MG63 (cell line): ENCODE measurements around the gene CDH4. TPM values are rescaled to one million over a fixed set of nuclear protein-coding genes. Genes with fewer than 3 reads are reported as not detected.
"Not testable (repeated sequence)": the region's sequence is repeated elsewhere in the genome, so short reads cannot be mapped to it uniquely, and the experiment has no call there.

ENCODE experiments used
- DNase-seq: peaks from one replicate; pipeline ENCODE4 v3.0.0-alpha.2; 2020
- H3K27me3 ChIP-seq: fragments of 250-450 bp; sonication (Bioruptor Pico); 2 replicates; pipeline ENCODE4 v1.5.1; 2020; ENCODE audit warnings: mild to moderate bottlenecking, moderate library complexity
- H3K36me3 ChIP-seq: fragments of 250-450 bp; sonication (Bioruptor Pico); 2 replicates; pipeline ENCODE4 v1.5.1; 2020; ENCODE audit warnings: mild to moderate bottlenecking, moderate library complexity
- H3K4me3 ChIP-seq: fragments of 250-450 bp; sonication (Bioruptor Pico); 2 replicates; pipeline ENCODE4 v1.5.1; 2020; ENCODE audit warnings: mild to moderate bottlenecking, moderate library complexity
- H3K9me3 ChIP-seq: fragments of 250-450 bp; sonication (Bioruptor Pico); 2 replicates; pipeline ENCODE4 v1.5.1; 2020; ENCODE audit warnings: mild to moderate bottlenecking, moderate library complexity
- total RNA-seq: library from RNA; depleted of rRNA; stranded (reverse); fragments of >200 nt; shearing (Covaris generic); gene quantifications from 2 replicates; pipeline ENCODE4 v1.2.3, GENCODE V29; 2014; ENCODE audit warnings: low replicate concordance

CDH4 gene
- total RNA-seq, 1 experiment from 2014 or later: not detected

DNA sequence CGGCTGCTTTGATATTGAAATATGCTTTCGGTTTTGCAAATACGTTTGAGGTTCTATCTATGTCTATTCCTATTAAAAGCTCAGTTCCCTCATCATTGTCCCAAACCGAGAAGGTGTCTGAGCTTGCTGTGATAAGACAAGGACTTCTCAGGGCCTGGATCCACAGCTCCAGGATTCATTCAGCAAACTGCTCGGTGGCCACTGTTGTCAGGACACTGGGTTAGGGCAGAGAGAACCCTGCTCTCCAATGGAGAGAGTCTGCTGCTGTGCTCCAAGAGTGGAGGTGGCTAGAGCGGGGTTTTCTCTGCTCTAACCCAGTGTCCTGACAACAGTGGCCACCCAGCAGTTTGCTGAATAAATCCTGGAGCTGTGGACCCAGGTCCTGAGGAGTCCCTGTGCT is 198.5 kb downstream of the CDH4 start:
- Histone ChIP-seq H3K27me3 (no peaks in the 10 kb centered on the region), H3K9me3 (no peaks in the 10 kb centered on the region), H3K36me3 (no peaks in the 10 kb centered on the region), H3K4me3 (no peak overlapping the region)
- DNase-seq: no peak

DNA sequence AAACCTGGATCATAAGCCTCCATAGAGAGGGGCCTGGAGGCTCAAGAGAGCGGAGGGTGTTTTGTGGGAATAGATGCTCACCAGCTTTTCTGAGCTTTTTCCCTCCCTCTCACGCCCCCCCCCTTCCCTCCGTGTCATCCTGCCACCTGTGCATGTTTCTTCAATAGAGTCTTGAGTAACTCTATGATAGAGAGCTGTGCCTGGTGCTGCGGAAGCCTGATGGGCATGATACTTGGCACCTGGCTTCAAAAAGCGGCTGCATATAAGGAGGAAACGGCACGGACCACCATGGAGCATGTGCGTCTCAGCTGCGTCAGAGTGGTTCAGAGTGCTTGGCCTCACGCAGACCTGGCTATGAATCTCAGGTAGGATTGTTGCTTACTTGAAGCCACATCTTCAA is 198.9 kb downstream of the CDH4 start:
- no peaks in the 10 kb centered on the region for H3K36me3 ChIP-seq
- H3K4me3 ChIP-seq: no peak overlapping the region
- no peaks in the 10 kb centered on the region for H3K9me3 ChIP-seq
- DNase-seq: no peak
- no peaks in the 10 kb centered on the region for H3K27me3 ChIP-seq

DNA sequence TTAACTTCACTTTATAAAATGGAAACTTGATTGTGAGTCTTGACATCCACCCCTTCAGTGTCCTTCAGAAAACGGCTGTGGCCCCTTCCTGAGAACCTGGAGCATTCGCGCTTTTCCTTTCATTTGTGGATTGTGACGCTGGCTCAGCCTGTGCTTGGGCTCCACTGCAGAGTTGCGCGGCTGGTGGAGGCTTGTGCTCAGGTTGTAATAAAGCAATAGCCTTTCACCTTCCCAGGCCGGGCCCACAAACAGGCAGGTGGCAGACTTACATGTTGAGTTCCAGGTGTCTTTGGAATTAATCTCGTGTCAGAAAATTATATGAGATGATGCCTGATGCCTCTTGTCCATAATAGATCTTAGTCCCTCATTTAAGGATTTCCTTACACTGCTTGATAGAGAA is 199.9 kb downstream of the CDH4 start:
- no peak overlapping the region for H3K4me3 ChIP-seq
- no peaks in the 10 kb centered on the region for H3K36me3 ChIP-seq
- no peak for DNase-seq
- no peaks in the 10 kb centered on the region for H3K9me3 ChIP-seq
- H3K27me3 ChIP-seq: no peaks in the 10 kb centered on the region

DNA sequence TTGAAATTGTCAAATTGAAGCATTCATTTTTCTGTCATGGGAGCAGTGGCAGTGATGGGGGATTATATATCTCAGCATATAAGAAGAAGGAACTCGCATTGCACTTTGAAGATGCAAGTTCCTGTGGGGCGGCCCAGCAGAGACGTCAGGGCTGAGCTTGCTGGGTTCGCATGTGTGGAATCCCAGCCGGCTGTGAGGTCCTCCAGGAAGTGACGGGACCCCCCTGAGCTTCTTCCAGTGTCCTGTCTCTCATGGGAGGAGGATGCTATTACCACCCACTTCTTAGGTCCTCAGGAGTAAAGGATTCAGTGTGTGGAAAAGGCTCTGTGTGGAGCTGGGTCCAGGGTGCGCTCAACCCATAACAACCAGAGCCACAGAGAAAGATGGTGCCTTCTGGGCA is 201.2 kb downstream of the CDH4 start:
- Histone ChIP-seq H3K4me3 (no peak overlapping the region), H3K27me3 (no peaks in the 10 kb centered on the region), H3K36me3 (no peaks in the 10 kb centered on the region), H3K9me3 (no peaks in the 10 kb centered on the region)
- DNase-seq: no peak

DNA sequence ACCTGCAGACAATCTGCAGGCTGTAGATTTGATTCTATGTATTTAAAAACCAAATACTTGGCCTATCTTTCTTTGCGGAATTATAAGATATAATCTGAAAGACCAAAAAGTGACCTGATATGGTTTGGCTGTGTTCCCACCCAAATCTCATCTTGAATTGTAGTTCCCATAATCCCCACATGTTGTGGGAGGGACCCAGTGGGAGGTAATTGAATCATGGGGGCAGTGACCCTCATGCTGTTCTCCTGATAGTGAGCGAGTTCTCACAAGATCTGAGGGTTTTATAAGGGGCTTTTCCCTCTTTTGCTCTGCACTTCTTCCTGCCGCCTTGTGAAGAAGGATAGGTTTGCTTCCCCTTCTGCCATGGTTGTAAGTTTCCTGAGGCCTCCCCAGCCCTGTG is 201.6 kb downstream of the CDH4 start:
- DNase-seq, H3K36me3 ChIP-seq, H3K27me3 ChIP-seq, H3K4me3 ChIP-seq, H3K9me3 ChIP-seq: not testable (repeated sequence)

DNA sequence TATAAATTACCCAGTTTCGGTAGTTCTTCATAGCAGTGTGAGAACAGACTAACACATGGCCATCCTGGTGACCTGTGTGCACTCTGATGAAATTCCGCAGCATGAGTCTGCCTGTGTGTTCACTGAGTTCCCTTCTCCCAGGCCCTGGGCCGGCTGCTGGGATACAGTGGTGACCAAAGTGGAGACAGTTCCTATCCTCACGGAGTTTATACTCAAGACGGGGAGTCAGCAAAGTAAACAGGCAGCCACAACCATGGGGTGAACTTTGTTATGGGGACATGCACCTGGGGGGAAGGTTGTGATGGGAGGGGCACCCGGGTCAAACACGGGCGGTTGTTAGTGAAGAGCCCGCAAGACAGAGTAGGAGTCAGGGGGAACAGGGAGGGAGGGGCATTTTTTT is 202.0 kb downstream of the CDH4 start:
- Histone ChIP-seq H3K36me3 (no peaks in the 10 kb centered on the region), H3K4me3 (no peak overlapping the region), H3K9me3 (no peaks in the 10 kb centered on the region), H3K27me3 (no peaks in the 10 kb centered on the region)
- no peak for DNase-seq

DNA sequence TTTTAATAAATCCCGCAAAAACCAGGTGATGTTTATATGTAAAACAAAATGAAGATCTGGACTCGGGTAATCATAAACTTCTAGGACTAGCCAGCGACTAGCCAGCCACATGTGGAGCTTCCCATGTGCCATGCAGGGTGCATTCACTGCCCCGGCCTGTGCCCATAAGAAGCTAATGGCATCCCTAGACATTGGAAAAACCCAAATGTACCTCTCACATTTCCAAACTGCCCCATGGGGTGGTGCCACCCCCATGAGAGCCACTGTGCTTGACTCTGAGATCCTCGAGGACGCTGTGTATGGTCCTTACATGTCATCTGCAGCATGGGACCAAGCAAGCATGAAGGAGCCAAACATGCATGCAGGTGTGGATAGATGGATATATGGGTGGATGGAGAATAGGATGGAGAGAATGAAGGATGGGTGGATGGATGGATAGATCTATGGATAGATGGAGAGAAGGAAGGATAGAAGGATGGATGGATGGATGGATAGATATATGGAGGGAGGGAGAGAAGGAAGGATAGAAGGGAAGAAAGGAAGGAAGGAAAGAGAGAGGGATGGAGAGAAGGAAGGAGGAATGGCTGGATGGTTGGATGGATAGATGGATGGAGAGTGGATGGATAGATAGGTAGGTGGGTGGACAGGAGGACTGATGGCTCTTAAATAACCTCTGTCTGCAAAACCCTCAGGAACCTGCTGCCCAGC is 203.6 kb downstream of the CDH4 start:
- DNase-seq: no peak
- H3K27me3 ChIP-seq: no peaks in the 10 kb centered on the region
- no peak overlapping the region for H3K4me3 ChIP-seq
- no peaks in the 10 kb centered on the region for H3K9me3 ChIP-seq
- no peaks in the 10 kb centered on the region for H3K36me3 ChIP-seq

DNA sequence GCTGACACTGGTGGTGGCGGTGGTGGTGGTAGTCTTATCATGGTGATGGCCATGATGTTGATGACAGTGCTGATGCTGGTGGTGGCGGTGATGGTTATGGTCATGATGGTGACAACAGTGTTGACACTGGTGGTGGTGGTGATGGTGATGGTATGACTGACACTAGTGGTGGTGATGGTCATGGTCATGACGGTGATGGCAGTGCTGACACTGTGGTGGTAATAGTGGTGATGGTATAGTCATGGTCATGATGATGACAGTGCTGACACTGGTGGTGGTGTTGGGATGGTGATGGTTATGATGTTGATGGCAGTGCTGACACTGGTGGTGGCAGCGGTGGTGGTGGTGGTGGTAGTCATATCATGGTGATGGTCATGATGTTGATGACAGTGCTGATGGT is 205.7 kb downstream of the CDH4 start:
- DNase-seq: no peak
- H3K27me3 ChIP-seq: no peaks in the 10 kb centered on the region
- no peak overlapping the region for H3K4me3 ChIP-seq
- no peaks in the 10 kb centered on the region for H3K36me3 ChIP-seq
- H3K9me3 ChIP-seq: no peaks in the 10 kb centered on the region

DNA sequence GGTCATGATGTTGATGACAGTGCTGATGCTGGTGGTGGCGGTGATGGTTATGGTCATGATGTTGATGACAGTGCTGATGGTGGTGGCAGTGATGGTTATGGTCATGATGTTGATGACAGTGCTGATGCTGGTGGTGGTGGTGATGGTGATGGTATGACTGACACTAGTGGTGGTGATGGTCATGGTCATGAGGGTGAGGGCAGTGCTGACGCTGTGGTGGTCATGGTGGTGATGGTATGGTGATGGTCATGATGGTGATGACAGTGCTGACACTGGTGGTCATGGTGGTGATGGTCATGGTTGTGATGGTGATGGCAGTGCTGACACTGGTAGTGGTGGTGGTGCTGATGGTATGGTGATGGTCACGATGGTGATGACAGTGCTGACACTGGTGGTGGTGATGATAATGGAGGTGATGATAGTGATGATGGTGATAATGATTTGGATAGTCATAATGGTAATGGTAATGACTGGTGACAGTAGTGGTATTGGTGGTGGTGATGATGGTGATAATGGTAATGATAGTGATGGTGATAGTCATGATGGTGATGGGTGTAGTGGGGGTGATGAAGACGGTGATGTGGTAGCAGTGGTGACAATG is 206.2 kb downstream of the CDH4 start:
- Histone ChIP-seq H3K9me3 (no peaks in the 10 kb centered on the region), H3K4me3 (no peak overlapping the region), H3K27me3 (no peaks in the 10 kb centered on the region), H3K36me3 (no peaks in the 10 kb centered on the region)
- DNase-seq: no peak

DNA sequence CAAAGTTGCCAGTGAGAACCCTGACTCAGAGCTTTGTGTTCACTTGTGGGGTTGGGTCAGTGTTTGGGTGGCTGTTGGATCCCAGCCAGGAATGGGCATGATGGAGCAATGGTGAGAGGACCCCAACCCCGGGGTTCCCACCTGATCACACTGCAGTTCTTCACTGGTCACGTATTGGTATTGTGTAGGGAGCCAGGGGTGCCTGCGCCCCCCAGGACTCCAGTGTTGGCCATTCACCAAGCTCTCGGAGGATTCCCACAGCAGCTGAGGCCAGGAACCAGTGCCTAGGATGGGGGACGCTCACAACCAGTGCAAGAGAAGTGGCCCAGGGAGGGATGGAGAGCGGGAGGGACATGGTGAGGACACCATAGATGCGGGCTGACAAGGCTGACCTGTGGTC is 207.2 kb downstream of the CDH4 start:
- Histone ChIP-seq H3K9me3 (no peaks in the 10 kb centered on the region), H3K4me3 (no peak overlapping the region), H3K36me3 (no peaks in the 10 kb centered on the region), H3K27me3 (no peaks in the 10 kb centered on the region)
- DNase-seq: no peak

DNA sequence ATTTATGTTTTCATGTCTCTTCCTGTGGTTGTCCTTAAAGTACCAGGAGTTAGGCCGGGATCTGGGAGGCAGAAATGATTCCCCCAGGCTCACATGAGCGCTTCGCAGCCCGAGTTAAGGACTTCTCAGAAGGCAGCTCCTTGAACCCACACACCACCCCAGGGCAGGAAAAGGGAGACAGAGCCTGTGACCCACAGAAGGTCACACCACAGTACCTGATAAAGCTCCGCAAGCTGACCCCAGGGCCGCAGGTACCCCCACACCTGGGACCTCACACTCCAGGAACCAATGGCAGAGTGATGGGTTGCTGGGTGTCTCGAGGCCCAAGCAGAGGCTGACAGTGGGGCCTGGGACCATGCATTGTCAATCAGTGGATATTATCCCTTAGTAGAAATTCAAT is 207.6 kb downstream of the CDH4 start:
- H3K27me3 ChIP-seq: no peaks in the 10 kb centered on the region
- H3K4me3 ChIP-seq: no peak overlapping the region
- no peaks in the 10 kb centered on the region for H3K9me3 ChIP-seq
- DNase-seq: no peak
- H3K36me3 ChIP-seq: no peaks in the 10 kb centered on the region

DNA sequence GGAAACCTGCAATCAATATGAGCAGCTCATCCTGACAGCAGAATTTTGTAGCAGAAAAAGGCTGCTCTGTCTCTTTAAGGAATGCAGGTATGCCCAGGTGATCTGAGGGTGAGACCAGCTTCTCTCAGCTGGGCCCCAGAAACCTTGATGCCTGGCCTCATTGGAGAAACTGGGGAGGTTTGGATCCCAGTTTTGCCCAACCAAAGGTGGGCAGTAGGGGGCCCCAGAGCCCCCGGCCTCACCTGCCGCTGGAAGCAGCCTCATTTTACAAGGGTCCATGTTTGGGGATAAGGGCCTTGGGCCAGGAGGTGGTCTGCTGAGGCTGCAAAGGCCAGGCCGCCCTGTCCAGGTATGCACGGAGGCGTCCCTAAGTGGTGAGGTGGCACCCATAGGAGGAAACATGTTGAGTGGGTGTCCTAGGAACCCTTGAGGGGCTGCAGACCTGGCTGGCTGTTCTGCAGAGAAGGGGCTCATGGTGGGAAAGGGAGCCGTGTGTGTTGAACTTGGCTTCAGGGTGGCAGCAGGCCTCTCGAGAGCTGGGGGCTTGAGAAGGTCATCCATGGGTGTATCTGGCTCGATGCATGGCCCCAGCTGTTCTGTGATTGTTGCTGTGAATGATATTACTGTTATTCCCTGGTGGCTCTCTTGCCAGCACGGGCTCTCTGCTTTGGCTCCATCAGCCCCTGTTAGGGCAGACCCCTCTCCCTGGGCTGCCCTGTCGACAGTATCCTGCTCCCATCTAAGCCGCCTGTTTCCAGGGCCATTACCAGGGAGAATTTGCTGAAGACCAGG is 208.4 kb downstream of the CDH4 start:
- Histone ChIP-seq H3K36me3 (no peaks in the 10 kb centered on the region), H3K9me3 (no peaks in the 10 kb centered on the region), H3K4me3 (no peak overlapping the region), H3K27me3 (no peaks in the 10 kb centered on the region)
- no peak for DNase-seq

DNA sequence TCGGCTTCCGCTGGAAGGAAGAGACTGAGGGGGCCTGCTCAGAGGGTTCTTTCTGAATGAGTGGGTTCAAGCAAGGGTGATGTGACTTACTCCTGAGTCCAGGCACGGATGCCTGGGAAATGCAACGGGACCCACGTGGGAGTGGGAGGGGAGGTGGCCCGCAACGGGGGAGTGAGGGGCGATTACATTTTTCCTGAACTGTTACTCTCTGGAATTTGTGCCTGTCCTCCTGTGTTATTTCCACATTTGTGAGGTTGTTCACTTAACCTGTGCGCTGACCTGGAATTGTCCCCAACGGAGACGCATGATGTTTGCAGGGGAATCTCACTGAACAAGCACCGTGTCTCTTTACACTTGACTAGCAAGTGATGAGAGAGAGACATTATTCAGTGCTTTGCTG is 209.4 kb downstream of the CDH4 start:
- no peaks in the 10 kb centered on the region for H3K36me3 ChIP-seq
- no peak for DNase-seq
- H3K27me3 ChIP-seq: 0 out of 2 replicates have a peak, but pooled peaks cover 3% of the 10 kb centered on the region
- no peak overlapping the region for H3K4me3 ChIP-seq
- H3K9me3 ChIP-seq: no peaks in the 10 kb centered on the region

DNA sequence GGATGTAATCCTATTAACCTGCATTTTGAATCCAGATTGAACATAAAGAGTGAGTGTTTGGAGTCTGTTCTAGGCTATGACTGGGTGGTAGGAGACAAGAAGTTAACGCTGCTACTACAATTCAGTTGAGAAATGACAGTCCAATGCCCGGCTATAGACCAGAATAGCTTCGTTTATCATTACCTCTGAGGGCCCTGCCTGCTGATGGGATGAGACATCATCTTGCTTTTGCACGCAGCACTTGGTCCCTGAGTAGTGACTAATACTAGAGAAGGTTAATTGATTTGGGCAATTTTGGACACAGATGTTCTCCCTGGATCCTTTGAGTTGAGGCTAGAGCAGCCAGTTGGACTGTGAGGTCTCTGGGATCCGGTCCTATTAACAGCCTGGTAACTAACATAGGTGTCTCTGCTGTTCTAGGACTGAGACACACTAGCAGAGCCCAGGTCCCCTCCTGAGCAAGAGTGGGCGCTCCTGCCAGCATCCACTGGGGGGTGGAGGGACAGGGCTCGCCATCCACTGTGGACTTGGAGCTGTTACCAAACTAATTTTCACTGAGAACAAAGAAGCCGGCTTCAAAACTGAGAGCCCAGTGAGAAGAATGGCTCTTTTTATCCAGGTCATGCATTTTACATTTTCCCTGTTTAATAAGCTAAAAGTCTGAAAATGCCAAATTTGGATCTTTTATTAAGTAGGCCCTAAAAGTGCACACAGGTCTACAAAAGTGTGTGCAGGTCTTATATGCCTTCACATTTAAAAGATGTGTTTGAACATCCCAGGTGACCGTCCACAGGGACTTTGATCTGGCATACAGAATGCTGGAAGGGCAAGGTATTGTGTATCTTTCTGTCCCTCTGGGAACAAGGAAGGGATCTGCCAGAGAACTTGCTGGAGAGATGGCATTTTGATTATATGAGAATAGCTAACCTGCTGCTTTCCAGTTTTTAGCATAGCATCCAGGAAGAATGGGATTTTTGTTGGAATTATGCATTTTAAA is 212.5 kb downstream of the CDH4 start:
- Histone ChIP-seq H3K4me3 (no peak overlapping the region), H3K36me3 (no peaks in the 10 kb centered on the region), H3K9me3 (no peaks in the 10 kb centered on the region), H3K27me3 (0 out of 2 replicates have a peak, but pooled peaks cover 3% of the 10 kb centered on the region)
- DNase-seq: no peak

DNA sequence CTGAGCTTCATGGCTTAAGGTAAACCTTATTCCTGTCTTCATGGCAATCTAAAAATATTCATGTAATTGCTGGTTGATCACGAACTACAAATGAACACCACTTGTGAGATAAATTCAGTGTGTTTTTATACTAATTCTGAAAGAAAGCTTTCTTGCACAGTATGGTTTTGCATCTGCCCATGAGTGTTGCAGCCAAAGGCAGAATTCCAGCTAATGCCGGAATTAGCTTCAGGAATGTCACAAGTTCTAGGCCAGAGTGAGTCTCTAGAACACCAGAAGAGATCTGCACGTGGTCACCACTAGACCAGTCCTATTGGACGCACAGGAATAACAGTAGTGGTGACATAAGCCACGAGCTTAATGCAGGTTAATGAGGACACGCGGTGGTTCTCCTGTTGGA is 223.7 kb downstream of the CDH4 start:
- Histone ChIP-seq H3K4me3 (no peak overlapping the region), H3K9me3 (no peaks in the 10 kb centered on the region), H3K27me3 (peaks cover 20% of the 10 kb centered on the region), H3K36me3 (no peaks in the 10 kb centered on the region)
- DNase-seq: no peak

DNA sequence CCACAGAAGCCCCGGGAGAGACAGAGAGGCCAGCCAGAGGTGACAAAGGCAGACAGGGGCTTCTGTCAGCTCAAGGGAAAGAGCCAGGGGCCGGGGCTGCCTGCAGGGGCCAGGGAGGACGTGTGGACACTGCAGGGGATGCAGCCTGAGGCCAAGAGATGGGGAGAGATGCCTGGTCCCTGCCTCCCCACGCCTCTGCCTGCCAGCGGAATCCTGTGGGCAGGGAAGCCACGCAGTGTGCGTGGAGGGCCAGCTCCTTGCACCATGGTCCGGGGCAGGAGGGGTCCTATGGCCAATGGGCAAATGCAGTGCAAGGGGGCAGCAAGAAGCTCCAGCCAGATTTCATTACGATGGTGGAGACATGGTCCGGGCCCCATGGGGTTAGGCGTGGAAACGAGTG is 224.9 kb downstream of the CDH4 start:
- H3K27me3 ChIP-seq: peaks cover 16% of the 10 kb centered on the region

DNA sequence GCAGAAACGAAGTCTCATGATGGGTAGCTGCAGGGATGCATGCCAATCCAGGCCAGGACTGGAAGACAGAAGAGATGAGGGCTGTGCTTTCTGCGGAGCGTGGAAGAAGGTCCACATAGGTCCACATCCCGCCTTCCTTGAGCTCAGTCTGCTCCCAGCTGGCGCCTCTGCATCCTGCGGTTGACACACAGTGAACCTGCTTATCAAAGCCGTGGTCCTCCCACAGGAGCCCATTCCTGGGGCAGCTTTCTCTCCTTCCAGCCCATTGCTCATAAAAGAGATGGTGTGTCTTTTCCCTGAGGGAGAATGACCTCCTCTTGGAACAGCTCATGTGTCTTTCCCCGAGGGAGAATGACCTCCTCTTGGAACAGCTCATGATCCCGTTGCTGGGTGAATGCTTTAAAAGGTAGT is 225.4 kb downstream of the CDH4 start:
- no peaks in the 10 kb centered on the region for H3K9me3 ChIP-seq
- peaks cover 15% of the 10 kb centered on the region for H3K27me3 ChIP-seq
- H3K36me3 ChIP-seq: no peaks in the 10 kb centered on the region
- no peak overlapping the region for H3K4me3 ChIP-seq
- DNase-seq: no peak

More for the DNA sequence above, 224.9 kb downstream of the CDH4 start:
- no peak for DNase-seq
- no peaks in the 10 kb centered on the region for H3K9me3 ChIP-seq
- H3K4me3 ChIP-seq: no peak overlapping the region
- no peaks in the 10 kb centered on the region for H3K36me3 ChIP-seq
